IPS-NIHi7 (cell line): Measurements from ENCODE around the gene MARCHF3.

Source experiments
- DNase-seq: peaks from one replicate; pipeline ENCODE4 v3.0.0; 2012; ENCODE audit warnings: mixed read lengths; ENCODE audit errors: extremely low spot score

The MARCHF3 gene

GRCh38 chr5:126983874-126984266 is 46.5 kb downstream of the MARCHF3 start:
- no peak for DNase-seq

GRCh38 chr5:126982926-126983873 is 47.2 kb downstream of the MARCHF3 start:
- no peak for DNase-seq

- DNase-seq, result no peak
These were observed 48.2 kb downstream of the MARCHF3 start for GRCh38 chr5:126982202-126982601.

- no peak for DNase-seq
These were observed 48.7 kb downstream of the MARCHF3 start for GRCh38 chr5:126981701-126982100.

- DNase-seq, result no peak
These were observed 49.1 kb downstream of the MARCHF3 start for GRCh38 chr5:126981222-126981621.

- no peak for DNase-seq
These were observed 52.1 kb downstream of the MARCHF3 start for GRCh38 chr5:126978258-126978657.

- no peak for DNase-seq
These were observed 53.7 kb downstream of the MARCHF3 start for GRCh38 chr5:126976520-126977172.

GRCh38 chr5:126975796-126976195 is 54.6 kb downstream of the MARCHF3 start:
- DNase-seq, result no peak

- peak; percentile 29 for DNase-seq
These were observed 57.2 kb downstream of the MARCHF3 start for GRCh38 chr5:126973193-126973592.

- DNase-seq, result no peak
These were observed 58.1 kb downstream of the MARCHF3 start for GRCh38 chr5:126972062-126972895.

GRCh38 chr5:126971455-126972031 is 58.8 kb downstream of the MARCHF3 start:
- no peak for DNase-seq

GRCh38 chr5:126970517-126971017 is 59.8 kb downstream of the MARCHF3 start:
- no peak for DNase-seq

- no peak for DNase-seq
These were observed 60.8 kb downstream of the MARCHF3 start for GRCh38 chr5:126969548-126969947.

GRCh38 chr5:126967808-126968466 is 62.4 kb downstream of the MARCHF3 start:
- DNase-seq, result no peak

- DNase-seq, result no peak
These were observed 64.9 kb downstream of the MARCHF3 start for GRCh38 chr5:126965487-126965886.

GRCh38 chr5:126965061-126965475 is 65.3 kb downstream of the MARCHF3 start:
- DNase-seq, result no peak

- DNase-seq, result no peak
These were observed 66.5 kb downstream of the MARCHF3 start for GRCh38 chr5:126963822-126964375.

- no peak for DNase-seq
These were observed 68.7 kb downstream of the MARCHF3 start for GRCh38 chr5:126961702-126962101.

GRCh38 chr5:126961128-126961527 is 69.2 kb downstream of the MARCHF3 start:
- no peak for DNase-seq

- DNase-seq, result no peak
These were observed 71.2 kb downstream of the MARCHF3 start for GRCh38 chr5:126959188-126959587.

GRCh38 chr5:126956991-126957390 is 73.4 kb downstream of the MARCHF3 start:
- no peak for DNase-seq
